ENCODE data around the gene LRRC4B. TPM values are rescaled to one million over a fixed set of nuclear protein-coding genes. Genes with fewer than 3 reads are reported as not detected.

LRRC4B gene
- total RNA-seq, 6 donors from 2014 or later: 0.69 to 5.1 (median 1.7) TPM

DNA sequence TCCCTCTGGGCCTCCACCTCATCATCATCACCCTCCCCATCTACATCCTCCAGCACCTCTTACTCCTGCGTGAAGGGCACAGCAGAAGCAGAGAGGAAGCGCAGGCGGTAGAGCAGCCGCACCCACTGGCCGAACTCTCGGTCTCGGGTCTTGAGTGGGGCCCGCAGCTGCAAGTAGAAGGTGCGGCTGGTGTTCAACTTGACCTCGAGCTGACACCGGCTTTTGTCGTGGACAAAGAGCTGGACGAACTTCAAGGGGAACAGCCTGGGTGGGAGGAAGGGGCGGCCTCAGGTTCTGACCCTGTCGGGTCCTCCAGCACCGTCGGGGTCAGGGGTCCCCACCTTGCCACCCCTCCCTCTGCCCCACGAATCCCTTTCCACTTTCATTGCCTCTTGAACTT, 100.7 kb downstream of the LRRC4B start:
- TF ChIP-seq EP300 (IDR thresholded peaks at IDR 0.05) (no peak), POLR2A (IDR thresholded peaks at IDR 0.05) (no peak), POLR2AphosphoS5 (IDR thresholded peaks at IDR 0.05) (no peak)
- TF ChIP-seq, protein P1, sequence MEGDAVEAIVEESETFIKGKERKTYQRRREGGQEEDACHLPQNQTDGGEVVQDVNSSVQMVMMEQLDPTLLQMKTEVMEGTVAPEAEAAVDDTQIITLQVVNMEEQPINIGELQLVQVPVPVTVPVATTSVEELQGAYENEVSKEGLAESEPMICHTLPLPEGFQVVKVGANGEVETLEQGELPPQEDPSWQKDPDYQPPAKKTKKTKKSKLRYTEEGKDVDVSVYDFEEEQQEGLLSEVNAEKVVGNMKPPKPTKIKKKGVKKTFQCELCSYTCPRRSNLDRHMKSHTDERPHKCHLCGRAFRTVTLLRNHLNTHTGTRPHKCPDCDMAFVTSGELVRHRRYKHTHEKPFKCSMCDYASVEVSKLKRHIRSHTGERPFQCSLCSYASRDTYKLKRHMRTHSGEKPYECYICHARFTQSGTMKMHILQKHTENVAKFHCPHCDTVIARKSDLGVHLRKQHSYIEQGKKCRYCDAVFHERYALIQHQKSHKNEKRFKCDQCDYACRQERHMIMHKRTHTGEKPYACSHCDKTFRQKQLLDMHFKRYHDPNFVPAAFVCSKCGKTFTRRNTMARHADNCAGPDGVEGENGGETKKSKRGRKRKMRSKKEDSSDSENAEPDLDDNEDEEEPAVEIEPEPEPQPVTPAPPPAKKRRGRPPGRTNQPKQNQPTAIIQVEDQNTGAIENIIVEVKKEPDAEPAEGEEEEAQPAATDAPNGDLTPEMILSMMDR (IDR thresholded peaks at IDR 0.05): no peak
- Histone ChIP-seq H3K9me3 (no peaks in the 10 kb centered on the region), H3K36me3 (no peaks in the 10 kb centered on the region), H3K27me3 (no peaks in the 10 kb centered on the region), H3K4me1 (peaks cover 0 to 8% (median 0%) of the 10 kb centered on the region in 4 donors), H3K27ac (no peak overlapping the region), H3K4me3 (no peak overlapping the region)
- DNase-seq (no peak), ATAC-seq (ENCODE audit: low FRiP score in 2 of 2) (no peak)
- 57 to 66% methylated on average over 16 to 18 of the region's 18 CpGs for WGBS, 2 donors

Other genes starting within 250 kb of the LRRC4B start
- gene KCNC3, start 239.1 kb downstream of the LRRC4B start, total RNA-seq: 10 to 100 TPM in 4 of 6 donors, 1 to 10 TPM in 2; 3.8 to 15.7 (median 12.2) TPM
- 1,000 to 10,000 TPM; 1,043 to 3,140 (median 1,660) TPM for gene NAPSA, start 202.8 kb downstream of the LRRC4B start, total RNA-seq
- gene NR1H2, start 192.0 kb downstream of the LRRC4B start, total RNA-seq: 100 to 1,000 TPM in 4 of 6 donors, 10 to 100 TPM in 2; 98.3 to 170 (median 123) TPM
- gene POLD1, start 184.1 kb downstream of the LRRC4B start, total RNA-seq: 10 to 100 TPM; 20.5 to 66.0 (median 44.0) TPM
- 1 to 10 TPM in 1 of 6 donors, under 1 TPM in 3, not detected in 2; 0.13 to 2.1 (median 0.56) TPM for gene SPIB, start 149.5 kb downstream of the LRRC4B start, total RNA-seq
- under 1 TPM in 2 of 6 donors, not detected in 4; 0.09 to 0.17 TPM for gene MYBPC2, start 135.5 kb downstream of the LRRC4B start, total RNA-seq
- 100 to 1,000 TPM in 4 of 6 donors, 10 to 100 TPM in 2; 83.8 to 155 (median 121) TPM for gene EMC10, start 91.9 kb downstream of the LRRC4B start, total RNA-seq
- gene GARIN5A, start 91.6 kb downstream of the LRRC4B start, total RNA-seq: 10 to 100 TPM in 1 of 6 donors, 1 to 10 TPM in 4, not detected in 1; 2.4 to 10.1 (median 3.0) TPM
- 10 to 100 TPM; 22.6 to 59.2 (median 40.1) TPM for gene JOSD2, start 57.2 kb downstream of the LRRC4B start, total RNA-seq
- gene ASPDH, start 54.5 kb downstream of the LRRC4B start, total RNA-seq: not detected
- gene SYT3, start 71.4 kb upstream of the LRRC4B start, total RNA-seq: 1 to 10 TPM in 3 of 6 donors, under 1 TPM in 2, not detected in 1; 0.67 to 3.6 (median 1.4) TPM
- 10 to 100 TPM in 1 of 6 donors, 1 to 10 TPM in 4, not detected in 1; 1.7 to 24.4 (median 3.1) TPM for gene C19orf81, start 81.0 kb upstream of the LRRC4B start, total RNA-seq
- gene SHANK1, start 151.4 kb upstream of the LRRC4B start, total RNA-seq: under 1 TPM in 2 of 6 donors, not detected in 4; 0.40 to 0.54 TPM
- 10 to 100 TPM in 4 of 6 donors, 1 to 10 TPM in 2; 3.9 to 19.6 (median 15.9) TPM for gene CLEC11A, start 154.9 kb upstream of the LRRC4B start, total RNA-seq
- gene GPR32, start 202.0 kb upstream of the LRRC4B start, total RNA-seq: not detected
- not detected for gene ACP4, start 222.0 kb upstream of the LRRC4B start, total RNA-seq

Measured in upper lobe of left lung (tissue), 6 donors.